A172 (cell line): Measurements from ENCODE around the gene ANO2. TPM values are rescaled to one million over a fixed set of nuclear protein-coding genes. Genes with fewer than 3 reads are reported as not detected.

Experiments used
- DNase-seq: peaks from one replicate; pipeline ENCODE4 v3.0.0-alpha.2; 2015; ENCODE audit warnings: low spot score
- total RNA-seq: library from RNA; depleted of rRNA; stranded (reverse); fragments of >200 nt; shearing (Covaris generic); gene quantifications from 2 replicates; pipeline ENCODE4 v1.2.3, GENCODE V29; 2014

Gene ANO2
- total RNA-seq, 1 experiment from 2014 or later, result 2.1 TPM

DNA sequence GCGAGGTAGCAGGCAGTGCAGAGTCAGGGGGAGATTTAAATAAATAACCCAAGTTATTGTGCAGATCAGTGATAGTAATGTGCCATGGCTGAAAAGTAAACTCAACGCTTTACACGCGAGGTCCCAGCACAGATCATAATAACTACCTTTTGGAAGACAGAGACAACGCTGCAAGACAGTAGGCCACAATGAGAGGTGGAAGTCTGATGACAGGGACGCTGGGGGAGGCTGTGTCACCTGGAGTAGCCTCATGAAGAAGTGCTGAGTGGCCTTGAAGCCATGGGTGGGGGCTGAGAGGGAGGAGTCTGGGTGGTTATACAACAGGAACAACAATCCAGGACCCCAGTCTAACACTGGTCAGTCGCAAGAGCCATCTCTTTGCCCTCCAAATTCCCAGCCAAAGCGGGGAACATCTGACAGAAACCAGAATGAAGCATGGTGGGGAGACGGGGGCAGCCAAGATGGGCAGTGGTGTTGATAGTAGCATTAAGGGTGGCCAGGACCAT lies 28.2 kb downstream of the ANO2 start:
- no peak for DNase-seq

DNA sequence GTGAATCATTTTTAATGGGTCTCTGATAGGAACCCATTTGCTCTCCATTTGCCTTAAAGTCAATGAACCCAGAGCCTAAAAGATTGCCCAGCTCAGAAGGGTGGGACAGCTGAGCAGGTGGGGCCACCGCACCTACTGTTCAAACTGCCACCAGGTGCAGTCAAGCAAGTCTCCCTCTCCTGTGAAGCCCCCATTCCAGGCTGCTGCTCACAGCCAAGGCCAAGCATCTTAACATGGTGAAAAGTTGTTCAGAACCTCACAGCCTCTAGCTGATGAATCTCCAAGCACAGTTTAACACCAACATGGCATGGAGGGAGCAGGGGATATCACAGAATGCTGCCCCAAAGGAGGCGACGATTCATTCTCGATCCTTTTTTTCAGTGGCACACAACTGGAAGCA lies 29.5 kb downstream of the ANO2 start:
- DNase-seq, result no peak

DNA sequence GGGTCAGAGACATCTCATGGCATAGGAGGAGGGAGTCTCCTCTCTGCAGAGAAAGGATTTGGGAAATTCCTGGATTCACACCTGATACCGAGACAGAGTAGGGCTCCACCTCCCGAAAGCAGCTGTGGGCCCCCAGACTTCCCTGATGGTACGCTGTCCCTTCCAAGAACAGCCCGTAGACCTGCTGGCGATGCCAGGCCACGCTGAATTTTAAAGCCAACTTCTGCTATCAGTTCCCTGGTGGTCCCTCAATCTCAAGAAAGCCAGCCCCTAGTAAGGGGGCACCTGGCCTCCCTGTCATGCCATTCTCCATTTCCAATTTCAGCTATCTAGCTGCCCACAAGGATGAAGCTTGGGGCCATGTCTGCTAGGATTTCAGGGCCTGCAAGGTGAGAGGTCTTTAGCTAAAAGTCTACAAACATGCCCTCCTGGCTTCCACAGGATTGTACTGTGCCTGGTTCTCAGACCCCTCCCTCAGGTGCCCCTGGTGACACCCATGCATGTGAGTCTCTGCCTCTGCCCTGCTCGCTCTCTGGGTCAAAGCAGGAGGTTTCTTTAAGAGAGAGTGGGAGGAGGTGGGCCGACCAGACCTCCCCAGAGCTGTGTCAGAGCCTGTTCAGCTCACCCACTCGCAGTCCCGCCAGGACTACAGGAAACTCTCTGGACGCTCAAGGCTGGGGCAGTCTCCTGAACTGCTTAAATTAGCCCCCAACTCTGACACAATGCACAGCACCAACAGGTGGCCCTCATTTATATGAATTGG lies 30.5 kb downstream of the ANO2 start:
- DNase-seq, result no peak

DNA sequence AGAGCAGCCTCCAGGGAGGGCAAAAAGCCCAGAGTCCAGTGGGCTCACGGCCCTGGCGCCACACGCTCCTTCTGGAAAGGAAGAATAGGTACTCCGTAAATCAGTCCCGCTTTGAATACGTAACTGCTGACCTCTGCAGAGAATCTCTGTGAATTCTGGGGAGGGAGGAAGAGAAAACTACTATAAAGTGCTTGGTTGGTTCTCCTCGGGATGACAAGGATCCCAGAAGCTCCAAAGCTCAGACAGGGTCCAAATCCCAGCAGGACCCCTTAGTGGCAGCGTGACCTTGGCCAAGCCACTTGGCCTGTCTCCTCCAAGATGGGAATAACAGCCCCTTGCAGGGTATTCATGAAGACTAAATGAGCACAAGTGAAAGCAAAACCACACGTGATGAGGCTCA lies 31.7 kb downstream of the ANO2 start:
- no peak for DNase-seq

DNA sequence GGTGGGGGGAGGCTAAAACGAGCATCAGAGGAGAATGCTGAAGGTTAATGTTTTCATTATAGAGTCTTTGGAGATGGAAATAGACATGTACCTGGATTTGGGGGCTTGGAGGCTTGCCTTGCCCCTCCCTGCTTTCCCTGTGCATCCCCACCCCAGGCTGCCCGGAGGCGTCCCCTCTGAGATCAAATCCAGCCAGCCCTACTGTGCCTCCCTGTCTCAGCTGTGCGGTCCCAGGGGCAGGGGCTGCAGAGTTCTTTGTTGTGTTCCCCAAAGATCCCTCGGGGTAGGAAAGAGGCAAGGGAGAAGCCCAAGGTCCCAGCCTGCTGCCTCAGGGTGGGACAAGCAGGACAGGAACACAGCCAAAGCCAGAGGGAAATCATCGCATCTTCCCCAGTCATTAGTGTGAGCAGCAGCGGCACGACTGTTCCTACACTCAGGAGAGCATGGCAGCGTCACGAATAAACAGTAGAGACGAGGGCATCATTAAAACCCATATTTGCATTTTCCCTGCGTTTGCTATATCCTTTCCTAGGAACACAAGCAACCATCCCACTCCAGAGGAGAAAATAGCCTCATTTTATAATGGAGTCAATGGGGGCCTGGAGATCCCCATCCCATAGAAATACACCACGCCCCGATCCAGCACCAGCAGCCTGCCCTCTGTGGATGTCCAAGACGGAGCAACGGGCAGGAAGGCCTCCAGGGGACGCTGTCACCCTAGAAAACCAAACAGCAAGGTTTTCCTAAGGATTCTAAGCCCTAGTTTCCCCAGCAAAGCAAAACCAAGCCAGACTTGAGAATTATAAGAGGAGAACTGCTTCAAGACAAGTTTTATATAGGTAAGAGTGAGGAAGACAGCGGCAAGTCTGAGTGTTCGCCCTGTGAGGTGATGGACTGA lies 32.4 kb downstream of the ANO2 start:
- no peak for DNase-seq

DNA sequence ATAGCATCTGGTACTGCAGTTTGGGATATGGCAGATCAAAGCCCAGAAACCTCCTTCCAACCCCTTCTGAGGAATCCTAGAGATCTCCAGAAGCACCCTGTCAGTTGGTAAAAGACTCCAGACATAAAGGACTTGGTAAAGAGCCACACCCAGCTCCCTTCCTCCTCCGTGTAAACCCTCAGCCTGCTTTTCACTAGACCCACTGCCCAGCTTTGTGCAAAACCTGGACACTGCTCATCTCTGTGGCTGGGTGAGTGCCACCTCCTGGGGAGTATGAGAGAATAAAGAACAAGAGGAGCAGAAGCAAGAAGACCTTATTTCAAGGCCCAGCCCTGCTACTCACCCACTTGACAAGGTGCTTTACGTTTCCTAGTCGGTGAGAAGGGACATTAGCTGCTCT lies 33.0 kb downstream of the ANO2 start:
- no peak for DNase-seq

DNA sequence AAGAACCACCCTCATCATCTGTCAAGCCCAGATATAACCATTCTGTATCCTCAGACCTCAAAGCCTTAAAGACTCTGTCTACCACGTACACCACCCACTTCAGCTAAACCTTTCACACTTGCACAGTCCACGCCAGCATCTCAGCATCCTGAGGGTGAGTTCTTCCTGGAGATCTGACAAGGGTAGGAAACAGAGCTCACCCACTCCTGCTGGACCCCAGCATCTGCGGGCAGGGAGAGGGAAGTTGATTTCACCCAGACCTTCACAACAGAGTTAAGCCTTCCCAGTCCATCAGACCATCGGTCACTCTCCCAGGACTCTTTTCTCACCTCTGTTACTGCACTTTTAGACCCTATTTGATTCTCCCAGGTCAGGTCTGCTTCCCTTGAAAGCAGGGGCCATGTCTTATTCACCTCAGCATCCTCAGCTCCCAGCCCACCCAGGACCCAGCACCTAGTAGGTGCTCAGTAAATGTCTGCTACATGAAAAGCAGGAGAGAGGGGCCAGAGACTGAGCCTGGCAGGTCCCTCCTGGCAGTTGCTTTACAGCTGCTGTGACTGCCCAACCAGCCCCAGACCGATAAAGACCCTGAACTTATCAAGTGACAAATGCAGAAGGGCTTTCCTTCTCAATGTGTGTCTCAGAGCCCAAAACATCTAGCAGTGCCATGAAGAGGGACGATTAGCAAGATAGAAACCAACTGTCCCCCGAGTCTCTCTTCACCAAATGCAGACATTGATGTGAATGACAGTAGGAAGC lies 34.1 kb downstream of the ANO2 start:
- no peak for DNase-seq

DNA sequence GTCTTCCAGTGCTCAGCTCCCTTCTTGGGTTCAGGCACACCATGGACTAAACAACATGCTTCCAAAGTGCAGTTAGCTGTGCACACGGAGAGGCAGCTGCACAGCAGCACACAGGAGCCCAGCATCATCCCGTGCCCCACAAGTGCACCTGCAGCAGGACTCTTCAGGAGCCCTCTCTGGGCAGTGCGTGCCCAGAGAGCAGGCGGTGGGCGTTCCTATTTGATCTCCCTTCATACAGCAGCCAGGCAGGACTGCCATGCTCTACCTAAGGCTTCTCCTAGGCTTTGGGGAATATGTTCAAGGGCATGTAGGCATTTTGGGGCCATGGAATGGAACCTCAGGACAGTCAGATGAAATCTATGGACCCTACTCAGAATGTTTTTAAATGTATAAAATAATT lies 35.5 kb downstream of the ANO2 start:
- no peak for DNase-seq

DNA sequence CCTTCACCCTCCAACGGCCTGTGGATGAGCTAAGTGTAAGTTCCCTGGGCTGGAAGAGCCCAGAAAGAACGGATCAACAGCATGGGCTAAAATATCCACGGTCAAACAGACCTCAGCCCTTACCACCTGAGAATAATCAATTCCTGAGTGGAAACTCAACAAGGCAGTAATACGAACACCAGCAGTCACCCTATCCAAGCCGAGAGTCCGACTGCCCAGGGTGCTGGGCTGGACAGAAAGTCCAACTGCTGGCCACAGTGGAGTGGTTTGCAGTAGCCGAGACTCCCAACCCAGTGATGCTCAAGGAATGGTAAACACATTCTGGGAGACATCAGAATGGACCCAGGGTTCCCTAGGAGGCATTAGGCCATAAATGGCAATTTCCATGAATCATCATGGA lies 36.8 kb downstream of the ANO2 start:
- DNase-seq, result no peak

DNA sequence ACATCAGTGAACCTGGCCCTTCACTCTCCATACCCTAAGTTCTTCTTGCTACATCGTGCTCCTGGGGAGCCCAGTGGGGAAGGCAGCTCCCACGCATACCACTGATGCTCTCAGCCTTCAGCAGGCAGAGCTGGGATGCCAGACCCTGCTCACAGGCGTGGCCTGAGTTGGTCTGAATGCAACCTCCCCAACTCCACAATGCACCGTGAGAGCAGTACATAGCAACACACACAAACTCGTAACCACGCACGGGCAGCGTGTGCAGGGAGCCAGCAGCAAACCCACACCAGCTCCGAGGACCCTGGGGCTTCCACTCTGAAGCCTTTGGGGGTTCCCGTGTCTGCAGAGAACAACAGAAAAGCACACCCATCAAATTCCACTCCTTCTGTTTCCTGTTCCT lies 37.3 kb downstream of the ANO2 start:
- DNase-seq, result no peak

DNA sequence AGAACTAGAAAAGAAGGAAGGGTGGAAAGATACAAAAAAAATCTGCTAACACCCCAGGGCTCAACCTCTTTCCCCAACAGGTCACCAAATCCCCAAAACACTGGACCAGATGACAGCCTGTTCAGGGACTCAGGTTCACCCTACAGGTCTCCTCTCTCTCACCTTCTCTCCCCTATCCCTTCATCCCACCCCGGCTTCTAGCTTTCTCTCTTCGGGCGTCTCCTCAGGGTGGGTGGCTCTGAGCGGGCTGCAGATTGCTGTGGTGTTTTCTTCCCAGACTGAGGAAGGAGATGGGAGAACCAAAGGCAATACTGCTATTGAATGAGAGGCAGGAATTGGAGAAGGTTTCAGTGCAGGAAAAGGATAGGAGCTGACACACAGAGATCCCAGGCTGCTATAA lies 39.3 kb downstream of the ANO2 start:
- DNase-seq, result no peak

DNA sequence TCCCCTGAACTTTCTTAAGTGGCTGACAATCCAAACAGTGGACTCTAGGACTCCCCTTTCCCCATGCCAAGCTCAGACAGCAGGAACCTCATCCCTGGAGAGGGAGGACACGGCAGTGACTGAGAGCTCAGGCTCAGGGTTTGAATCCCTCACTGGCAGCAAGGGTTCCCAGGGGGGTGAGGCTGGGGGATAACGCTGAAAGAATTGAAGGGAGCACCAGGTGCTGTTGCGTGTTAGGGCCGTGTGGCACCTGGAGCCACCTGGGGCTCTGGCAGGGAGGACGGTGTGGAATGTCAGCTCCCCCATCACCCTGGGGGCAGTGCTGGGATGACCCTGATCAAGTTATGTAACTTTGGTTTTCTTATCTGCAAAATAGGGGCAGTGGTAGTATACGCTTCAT lies 40.1 kb downstream of the ANO2 start:
- no peak for DNase-seq

DNA sequence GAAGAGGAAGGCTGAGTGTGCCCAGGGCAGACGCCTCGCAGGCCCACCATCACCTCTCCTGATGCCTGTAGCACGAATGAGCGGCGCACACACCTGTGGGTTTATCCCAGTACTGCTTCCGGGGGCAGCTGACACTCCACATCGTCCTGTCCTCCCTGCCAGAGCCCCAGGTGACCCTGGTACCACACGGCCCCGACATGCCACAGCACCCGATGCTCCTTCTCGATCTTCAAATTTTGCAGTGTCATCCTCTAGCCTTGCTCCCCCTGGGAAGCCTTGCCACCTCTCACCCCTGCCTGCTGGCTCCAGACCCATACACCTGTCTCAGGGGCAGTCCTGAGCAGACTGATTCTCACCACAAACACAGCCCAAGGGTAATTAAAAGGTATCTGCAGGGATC lies 40.6 kb downstream of the ANO2 start:
- DNase-seq, result no peak

DNA sequence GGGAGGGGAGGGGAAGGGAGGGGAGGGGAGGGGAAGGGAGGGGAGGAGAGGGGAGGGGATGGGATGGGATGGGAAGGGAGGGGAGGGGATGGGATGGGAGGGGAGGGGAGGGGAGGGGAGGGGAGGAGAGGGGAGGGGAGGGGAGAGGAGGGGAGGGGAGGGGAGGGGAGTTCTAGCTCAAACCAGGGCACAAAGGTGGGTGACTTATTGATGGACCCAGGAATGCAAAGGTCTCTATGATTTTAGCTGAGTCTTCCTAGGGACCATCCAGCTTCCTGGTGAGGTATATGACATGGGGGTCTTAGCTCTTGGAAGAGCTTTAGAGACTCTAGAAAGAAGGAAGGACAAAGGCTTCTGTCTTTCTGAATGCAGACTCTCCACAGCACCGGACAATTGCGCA lies 42.3 kb downstream of the ANO2 start:
- DNase-seq, result no peak

DNA sequence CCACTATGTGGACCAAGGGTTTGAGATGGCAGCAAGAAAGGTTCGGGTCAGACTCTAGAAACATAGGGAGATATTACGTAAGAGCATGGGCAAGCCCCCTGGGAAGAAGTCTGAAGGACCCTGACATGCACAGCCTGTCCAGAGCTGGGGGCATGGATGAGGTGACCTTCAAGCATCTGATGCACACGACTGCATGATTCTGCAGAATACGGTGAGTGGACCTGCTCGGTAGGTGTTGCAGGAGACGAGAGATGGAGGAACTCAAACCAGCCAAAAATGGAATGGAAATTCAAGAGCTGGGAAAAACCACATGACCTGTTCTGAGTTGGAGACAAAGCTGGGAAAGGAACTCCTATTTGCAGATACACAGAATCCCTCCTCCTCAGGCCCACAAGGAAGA lies 43.6 kb downstream of the ANO2 start:
- no peak for DNase-seq

DNA sequence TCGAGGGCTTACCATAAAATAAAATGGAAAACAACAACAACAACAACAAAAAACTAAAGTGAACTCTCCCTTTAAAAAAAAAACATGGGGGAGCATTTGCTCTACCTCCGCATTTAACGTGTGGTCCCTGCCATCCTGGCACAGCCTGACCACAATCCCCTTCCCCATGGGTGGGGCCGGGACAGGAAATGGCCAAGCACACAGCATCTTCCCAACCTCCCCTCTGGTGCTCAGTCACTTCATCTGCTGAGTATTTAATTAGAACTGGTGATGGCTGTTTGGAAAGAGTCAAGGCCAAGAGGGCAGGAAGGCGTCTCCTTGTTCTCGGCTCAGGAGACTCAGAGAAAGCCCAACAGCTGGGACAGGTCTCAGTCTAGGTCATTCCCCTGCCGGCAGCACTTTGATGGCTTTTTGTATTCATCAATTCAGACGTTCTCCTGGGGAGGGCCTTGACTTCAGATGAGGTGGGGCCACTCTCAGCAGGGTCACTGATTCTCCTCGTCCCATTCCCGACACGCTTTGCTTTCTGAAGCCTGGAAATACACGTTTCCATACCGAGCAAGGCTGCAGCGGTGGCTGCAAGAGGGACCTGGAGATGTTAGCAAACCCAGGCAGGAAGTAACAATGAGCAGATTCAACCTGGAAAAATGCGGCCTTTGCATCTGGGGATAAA lies 44.4 kb downstream of the ANO2 start:
- DNase-seq, result no peak

DNA sequence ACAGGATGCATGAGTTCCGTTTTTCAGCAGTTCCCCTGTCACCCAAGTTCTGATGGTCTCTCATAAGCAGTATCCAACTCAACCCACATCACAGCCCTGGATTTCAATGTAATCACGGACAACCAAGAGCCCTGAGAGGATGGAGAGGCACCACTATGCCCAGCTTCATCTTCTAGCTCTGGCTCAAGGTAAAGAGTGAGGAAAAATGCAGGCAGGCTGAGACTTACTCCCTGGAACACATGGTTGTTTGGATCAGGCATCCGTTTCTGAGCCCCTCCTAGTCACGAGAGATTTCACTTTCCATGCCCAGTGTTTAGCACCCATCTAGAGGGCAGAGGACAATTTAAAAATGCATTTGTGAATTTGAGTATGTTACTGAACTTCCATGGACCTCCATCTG lies 45.0 kb downstream of the ANO2 start:
- DNase-seq, result no peak

DNA sequence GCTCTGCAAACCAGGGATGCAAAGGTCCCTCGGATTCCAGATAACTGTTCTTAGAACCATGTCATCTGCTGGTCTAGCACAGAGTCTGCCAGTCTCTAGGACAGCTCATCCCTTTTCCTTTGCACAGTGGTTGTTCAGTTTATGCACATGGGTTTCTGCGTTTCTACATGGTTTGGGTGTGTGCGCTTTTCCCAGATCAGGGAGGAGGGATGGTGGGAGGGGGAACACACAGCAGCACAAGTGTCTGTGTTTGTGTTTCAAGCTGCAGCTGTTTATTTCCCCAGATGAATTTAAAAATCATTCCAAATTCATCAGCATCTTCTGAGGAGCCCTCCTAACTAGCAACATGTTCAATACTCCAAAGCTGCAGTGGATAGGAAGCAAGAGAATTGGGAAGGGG lies 45.4 kb downstream of the ANO2 start:
- no peak for DNase-seq

DNA sequence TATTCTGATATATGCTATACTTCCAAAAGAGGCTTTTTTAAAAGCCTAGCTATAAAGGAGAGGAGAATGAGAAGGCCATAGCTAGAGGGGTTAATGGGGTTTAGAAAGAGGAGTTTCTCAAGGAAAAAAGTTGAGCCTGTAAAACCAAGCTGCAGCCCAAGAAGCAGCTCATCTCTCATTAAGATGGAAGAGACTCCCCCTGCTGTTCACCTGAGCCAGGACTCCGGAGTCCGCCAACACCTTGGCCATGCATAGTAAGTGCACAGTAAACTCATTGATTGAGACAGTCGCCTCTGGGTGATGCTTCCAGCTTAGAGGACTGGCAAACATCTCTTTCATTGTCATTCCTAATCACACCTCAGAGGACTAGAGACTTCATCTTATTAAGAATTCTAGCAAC lies 46.2 kb downstream of the ANO2 start:
- no peak for DNase-seq

DNA sequence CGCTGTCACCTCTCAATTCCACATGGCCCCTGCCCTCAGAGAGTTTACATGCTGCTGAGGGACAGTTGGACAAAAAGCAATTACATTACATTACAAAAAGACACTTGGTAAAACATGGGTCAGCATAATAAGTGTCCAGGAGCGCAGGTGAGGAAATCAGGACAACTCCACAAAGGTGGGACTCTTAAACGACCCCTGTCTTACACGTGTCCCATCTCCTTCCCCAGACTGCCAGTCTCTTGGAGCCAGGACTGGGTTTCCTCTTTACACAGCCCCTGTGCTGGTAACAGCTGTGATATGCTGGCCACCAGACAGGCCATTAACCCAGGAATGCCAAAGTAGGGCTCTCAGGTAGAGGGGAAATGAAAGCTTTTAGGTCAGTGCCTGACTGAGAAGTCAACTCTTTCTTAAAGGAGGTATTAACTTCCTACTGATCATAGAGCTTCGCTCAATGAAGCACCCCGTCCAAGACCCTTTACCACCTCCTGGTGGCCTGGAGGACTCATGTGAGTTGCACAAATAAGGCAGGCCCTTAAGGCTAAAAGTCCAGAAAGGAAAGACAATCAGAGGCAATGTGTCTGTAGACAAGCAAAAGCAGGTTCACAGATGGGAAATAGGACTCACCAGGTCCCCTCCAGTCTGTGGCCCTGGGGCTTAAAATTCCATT lies 55.5 kb downstream of the ANO2 start:
- DNase-seq, result peak; percentile 5

DNA sequence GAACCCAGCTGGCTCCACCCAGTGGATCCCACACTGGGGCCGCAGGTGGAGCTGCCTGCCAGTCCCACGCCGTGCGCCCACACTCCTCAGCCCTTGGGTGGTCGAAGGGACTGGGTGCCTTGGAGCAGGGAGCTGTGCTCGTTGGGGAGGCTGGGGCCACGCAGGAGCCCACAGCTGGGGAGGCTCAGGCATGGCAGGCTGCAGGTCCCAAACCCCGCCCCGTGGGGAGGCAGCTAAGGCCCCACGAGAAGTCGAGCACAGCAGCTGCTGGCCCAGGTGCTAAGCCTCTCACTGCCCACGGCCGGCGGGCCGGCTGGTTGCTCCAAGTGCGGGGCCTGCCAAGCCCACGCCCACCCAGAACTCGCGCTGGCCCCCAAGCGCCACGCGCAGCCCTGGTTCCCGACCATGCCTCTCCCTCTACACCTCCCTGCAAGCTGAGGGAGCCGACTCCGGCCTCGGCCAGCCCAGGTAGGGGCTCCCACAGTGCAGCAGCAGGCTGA lies 56.2 kb downstream of the ANO2 start:
- no peak for DNase-seq
